ENCODE measurements around the gene ACMSD.

The ACMSD gene

GRCh38 chr2:134950886-134951285 lies 112.5 kb downstream of the ACMSD start:
- Histone ChIP-seq H3K27me3 (ENCODE audit: insufficient read depth, low read length) (no peaks in the 10 kb centered on the region), H3K27ac (ENCODE audit: low read depth, low read length) (no peak overlapping the region), H3K4me3 (ENCODE audit: low read length) (no peak overlapping the region), H3K36me3 (ENCODE audit: insufficient read depth, low read length) (peaks cover 100% of the 10 kb centered on the region), H3K4me1 (ENCODE audit: insufficient read depth, low read length) (no peaks in the 10 kb centered on the region), H3K9ac (ENCODE audit: low read depth, low read length) (no peak overlapping the region), H3K9me3 (ENCODE audit: insufficient read depth, low read depth, low read length) (no peaks in the 10 kb centered on the region)
- WGBS = 95% methylated on average over 2 of the region's 2 CpGs

Data from HUES64 (cell line).